Tibial nerve (tissue), 4 donors: Measurements from ENCODE around the gene ARMC9. TPM values are rescaled to one million over a fixed set of nuclear protein-coding genes. Genes with fewer than 3 reads are reported as not detected.

Source experiments
- DNase-seq, 2 donors: peaks; one replicate each; pipeline ENCODE4 v3.0.0-alpha.2; 2019; ENCODE audit warnings: low spot score in 2 of 2
- H3K27ac ChIP-seq, 4 donors: fragments of 200-600 bp; sonication (generic) in 3 of 4; one replicate each; pipeline ENCODE4 v1.5.1; 2017 to 2019; ENCODE audit warnings: mild to moderate bottlenecking in 1 of 4
- H3K27me3 ChIP-seq, 2 donors: fragments of 200-600 bp; sonication (generic) in 1 of 2; one replicate each; pipeline versions ENCODE4 v1.5.1 to v1.6.0; 2017 to 2019
- H3K36me3 ChIP-seq, 3 donors: fragments of 200-600 bp; sonication (generic); one replicate each; pipeline ENCODE4 v1.5.1; 2018 to 2019
- H3K4me1 ChIP-seq, 4 donors: fragments of 200-600 bp; sonication (generic) in 3 of 4; one replicate each; pipeline ENCODE4 v1.5.1; 2017 to 2019
- H3K4me3 ChIP-seq, 4 donors: fragments of 200-600 bp; sonication (generic) in 3 of 4; one replicate each; pipeline ENCODE4 v1.5.1; 2017 to 2019; ENCODE audit warnings: mild to moderate bottlenecking in 1 of 4, moderate library complexity in 1 of 4
- H3K9me3 ChIP-seq, 4 donors: fragments of 200-600 bp; sonication (generic) in 3 of 4; one replicate each; pipeline ENCODE4 v1.5.1; 2017 to 2019
- EP300 ChIP-seq, 2 donors: sonication (generic); formaldehyde crosslinking; IDR thresholded peaks; one replicate each; pipeline ENCODE4 v1.6.1; 2017; ENCODE audit warnings: antibody characterized with exemption in 2 of 2, mild to moderate bottlenecking in 1 of 2
- POLR2A ChIP-seq, 2 donors: fragments of 450-650 bp; IDR thresholded peaks; one replicate each; pipeline ENCODE4 v1.6.1; 2017; ENCODE audit warnings: antibody characterized with exemption in 2 of 2, mild to moderate bottlenecking in 2 of 2, moderate library complexity in 2 of 2
- WGBS, 2 donors: methylation state at CpG; one replicate each; pipeline ENCODE4 v1.1.5; 2018; 5-methylcytosine and 5-hydroxymethylcytosine counted together
- total RNA-seq, 4 donors: library from RNA; depleted of rRNA; stranded (reverse); fragments of >200 nt; gene quantifications; one replicate each; pipeline ENCODE4 v1.1.0, GENCODE V29; 2016
- TF ChIP-seq, protein P1 (sequence below), 5 experiments: fragments of 200-600 bp in 3 of 5; fragments of 450-650 bp in 2 of 5; sonication (generic) in 3 of 5; IDR thresholded peaks; one replicate each; pipeline ENCODE4 v1.5.1; 2016 to 2019; ENCODE audit warnings: antibody characterized with exemption in 5 of 5, mild to moderate bottlenecking in 3 of 5, moderate library complexity in 2 of 5

ARMC9 gene
- total RNA-seq, 4 donors from 2014 or later: 8.7 to 30.0 (median 18.6) TPM

DNA sequence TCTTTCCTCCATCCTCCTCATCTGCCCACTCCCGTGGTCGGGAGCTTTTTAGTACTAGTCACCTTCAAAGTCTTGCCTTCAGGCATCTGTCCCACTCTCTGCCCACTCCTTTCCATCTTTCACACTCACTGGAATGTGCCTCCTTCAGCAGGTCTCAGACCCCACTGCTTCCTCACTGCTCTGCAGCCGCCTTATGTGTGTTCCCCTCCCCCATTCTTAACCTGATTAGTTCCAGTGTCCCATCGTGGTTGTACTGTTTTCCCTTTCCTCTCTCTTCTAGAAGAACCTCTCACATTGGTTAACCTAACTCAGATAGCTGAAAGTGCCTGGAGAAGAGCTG, 3.0 kb downstream of the ARMC9 start:
- Histone ChIP-seq H3K27ac (no peak overlapping the region), H3K4me3 (no peak overlapping the region), H3K4me1 (peaks cover 0 to 15% (median 2%) of the 10 kb centered on the region in 4 donors), H3K27me3 (no peaks in the 10 kb centered on the region), H3K9me3 (no peaks in the 10 kb centered on the region), H3K36me3 (peaks cover 0 to under 1% (median 0%) of the 10 kb centered on the region in 3 donors)
- 64 to 69% methylated on average over 4 of the region's 4 CpGs for WGBS, 2 donors
- TF ChIP-seq POLR2A (IDR thresholded peaks at IDR 0.05): no peak
- no peak for TF ChIP-seq EP300 (IDR thresholded peaks at IDR 0.05)
- TF ChIP-seq, protein P1, sequence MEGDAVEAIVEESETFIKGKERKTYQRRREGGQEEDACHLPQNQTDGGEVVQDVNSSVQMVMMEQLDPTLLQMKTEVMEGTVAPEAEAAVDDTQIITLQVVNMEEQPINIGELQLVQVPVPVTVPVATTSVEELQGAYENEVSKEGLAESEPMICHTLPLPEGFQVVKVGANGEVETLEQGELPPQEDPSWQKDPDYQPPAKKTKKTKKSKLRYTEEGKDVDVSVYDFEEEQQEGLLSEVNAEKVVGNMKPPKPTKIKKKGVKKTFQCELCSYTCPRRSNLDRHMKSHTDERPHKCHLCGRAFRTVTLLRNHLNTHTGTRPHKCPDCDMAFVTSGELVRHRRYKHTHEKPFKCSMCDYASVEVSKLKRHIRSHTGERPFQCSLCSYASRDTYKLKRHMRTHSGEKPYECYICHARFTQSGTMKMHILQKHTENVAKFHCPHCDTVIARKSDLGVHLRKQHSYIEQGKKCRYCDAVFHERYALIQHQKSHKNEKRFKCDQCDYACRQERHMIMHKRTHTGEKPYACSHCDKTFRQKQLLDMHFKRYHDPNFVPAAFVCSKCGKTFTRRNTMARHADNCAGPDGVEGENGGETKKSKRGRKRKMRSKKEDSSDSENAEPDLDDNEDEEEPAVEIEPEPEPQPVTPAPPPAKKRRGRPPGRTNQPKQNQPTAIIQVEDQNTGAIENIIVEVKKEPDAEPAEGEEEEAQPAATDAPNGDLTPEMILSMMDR (IDR thresholded peaks at IDR 0.05): no peak
- no peak for DNase-seq

DNA sequence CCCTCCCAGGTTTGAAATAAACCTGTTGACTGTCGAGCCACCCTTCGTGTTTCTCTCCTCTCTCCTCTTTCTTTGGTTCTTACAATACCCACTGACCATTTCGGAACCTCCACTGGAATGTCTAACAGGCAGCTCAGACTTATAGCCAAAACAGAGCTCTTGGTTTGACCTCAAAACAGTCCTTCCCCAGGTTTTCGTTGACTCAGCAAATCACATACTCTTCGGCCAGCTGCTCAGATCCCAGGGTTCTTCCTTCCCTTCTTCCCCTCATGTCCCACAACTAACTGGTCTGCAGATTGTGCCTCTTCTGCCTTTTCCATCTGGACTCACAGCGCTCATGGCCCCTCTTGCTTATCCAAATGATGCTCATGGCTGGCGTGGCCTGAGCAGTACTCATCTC, 4.7 kb downstream of the ARMC9 start:
- Histone ChIP-seq H3K27ac (no peak overlapping the region), H3K27me3 (no peaks in the 10 kb centered on the region), H3K36me3 (peaks cover 0 to 9% (median 0%) of the 10 kb centered on the region in 3 donors), H3K4me1 (peaks cover 0 to 9% (median 2%) of the 10 kb centered on the region in 4 donors), H3K4me3 (no peak overlapping the region), H3K9me3 (no peaks in the 10 kb centered on the region)
- 92 to 93% methylated on average over 7 of the region's 7 CpGs for WGBS, 2 donors
- TF ChIP-seq, protein P1 (IDR thresholded peaks at IDR 0.05): no peak
- TF ChIP-seq POLR2A (IDR thresholded peaks at IDR 0.05) (no peak), EP300 (IDR thresholded peaks at IDR 0.05) (no peak)
- no peak for DNase-seq

DNA sequence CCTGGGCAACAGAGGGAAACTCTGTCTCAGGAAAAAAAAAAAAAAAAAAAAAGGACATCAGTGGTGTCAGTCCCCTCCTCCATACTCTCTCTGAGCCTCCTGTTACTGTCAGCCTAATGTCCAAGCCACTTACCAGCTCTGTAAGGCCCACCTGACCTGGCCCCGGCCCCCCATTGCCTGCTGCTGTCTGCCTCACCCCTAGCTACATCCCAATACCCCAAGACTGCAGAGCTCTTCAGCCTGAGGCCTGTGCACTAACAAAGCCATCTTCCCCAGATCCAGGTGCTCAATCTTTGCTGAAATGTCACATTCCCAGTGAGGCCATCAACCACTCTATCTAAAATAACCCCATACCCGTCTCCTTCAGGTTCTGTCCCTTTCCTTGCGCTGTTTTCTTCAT, 5.7 kb downstream of the ARMC9 start:
- DNase-seq: no peak
- peaks cover 0 to 7% (median 1%) of the 10 kb centered on the region in 4 donors for H3K4me1 ChIP-seq
- H3K27ac ChIP-seq: no peak overlapping the region
- no peak overlapping the region for H3K4me3 ChIP-seq
- H3K9me3 ChIP-seq: no peaks in the 10 kb centered on the region
- TF ChIP-seq, protein P1 (IDR thresholded peaks at IDR 0.05): no peak
- no peak for TF ChIP-seq POLR2A (IDR thresholded peaks at IDR 0.05)
- no peak for TF ChIP-seq EP300 (IDR thresholded peaks at IDR 0.05)
- peaks cover 0 to 19% (median 0%) of the 10 kb centered on the region in 3 donors for H3K36me3 ChIP-seq
- H3K27me3 ChIP-seq: no peaks in the 10 kb centered on the region
- WGBS, 2 donors: 96 to 97% methylated on average over 3 of the region's 3 CpGs

DNA sequence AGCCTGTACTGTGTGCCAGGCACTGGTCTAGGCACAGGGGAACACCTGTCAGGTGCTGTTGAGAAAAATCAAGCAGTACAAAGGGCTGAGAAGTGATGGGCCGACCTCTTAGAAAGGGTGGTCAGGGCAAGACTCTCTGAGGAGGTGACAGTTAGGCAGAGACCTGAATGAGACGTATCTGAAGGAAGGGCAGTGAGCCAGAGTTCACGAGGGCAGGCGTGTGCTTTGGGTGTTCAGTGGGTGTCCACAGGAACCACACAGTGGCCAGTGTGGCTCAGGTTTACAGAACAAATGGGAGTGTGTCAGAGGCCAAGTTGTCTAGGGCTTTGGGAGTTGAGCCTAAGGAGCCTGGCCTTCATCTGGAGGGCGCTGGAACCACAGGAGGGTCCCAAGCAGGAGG, 6.2 kb downstream of the ARMC9 start:
- Histone ChIP-seq H3K4me3 (no peak overlapping the region), H3K36me3 (peaks cover 0 to 24% (median 0%) of the 10 kb centered on the region in 3 donors), H3K27me3 (no peaks in the 10 kb centered on the region), H3K4me1 (peaks cover 0 to 3% (median 0%) of the 10 kb centered on the region in 4 donors), H3K9me3 (no peaks in the 10 kb centered on the region), H3K27ac (no peak overlapping the region)
- TF ChIP-seq, protein P1 (IDR thresholded peaks at IDR 0.05): no peak
- TF ChIP-seq EP300 (IDR thresholded peaks at IDR 0.05): no peak
- DNase-seq: no peak
- WGBS, 2 donors: 90 to 91% methylated on average over 5 of the region's 5 CpGs

DNA sequence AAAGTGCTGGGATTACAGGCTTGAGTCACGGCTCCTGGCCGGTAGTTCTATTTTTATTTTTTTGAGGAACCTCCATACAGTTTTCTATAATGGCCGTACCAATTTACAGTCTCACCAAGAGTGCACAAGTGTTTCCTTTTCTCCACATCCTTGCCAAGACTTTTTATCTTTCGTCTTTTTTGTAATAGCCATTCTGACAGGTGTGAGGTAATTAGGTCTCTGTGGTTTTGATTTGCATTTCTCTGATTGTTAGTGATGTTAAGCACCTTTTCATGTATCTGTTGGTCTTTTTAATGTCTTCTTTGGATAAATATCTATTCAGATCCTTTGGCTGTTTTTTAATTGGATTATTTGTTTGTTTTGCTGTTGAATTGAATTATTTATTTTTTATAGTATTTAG, 9.3 kb downstream of the ARMC9 start:
- no peak for DNase-seq
- Histone ChIP-seq H3K36me3 (peaks cover 0 to 38% (median 0%) of the 10 kb centered on the region in 3 donors), H3K4me3 (no peak overlapping the region), H3K9me3 (no peaks in the 10 kb centered on the region), H3K4me1 (no peaks in the 10 kb centered on the region), H3K27me3 (no peaks in the 10 kb centered on the region), H3K27ac (no peak overlapping the region)
- WGBS, 2 donors: 83 to 95% methylated on average over 4 of the region's 4 CpGs
- TF ChIP-seq, protein P1 (IDR thresholded peaks at IDR 0.05): no peak
- TF ChIP-seq POLR2A (IDR thresholded peaks at IDR 0.05) (no peak), EP300 (IDR thresholded peaks at IDR 0.05) (no peak)
